ENCODE measurements around the gene GYS1. TPM values are rescaled to one million over a fixed set of nuclear protein-coding genes. Genes with fewer than 3 reads are reported as not detected.
A peak's percentile ranks its signal among the peaks of the same experiment; 100 is the strongest.
"Not testable (repeated sequence)": the region's sequence is repeated elsewhere in the genome, so short reads cannot be mapped to it uniquely, and the experiment has no call there.

Gene GYS1
- total RNA-seq, 2 experiments from 2014 or later = 55.8 to 60.8 TPM

DNA sequence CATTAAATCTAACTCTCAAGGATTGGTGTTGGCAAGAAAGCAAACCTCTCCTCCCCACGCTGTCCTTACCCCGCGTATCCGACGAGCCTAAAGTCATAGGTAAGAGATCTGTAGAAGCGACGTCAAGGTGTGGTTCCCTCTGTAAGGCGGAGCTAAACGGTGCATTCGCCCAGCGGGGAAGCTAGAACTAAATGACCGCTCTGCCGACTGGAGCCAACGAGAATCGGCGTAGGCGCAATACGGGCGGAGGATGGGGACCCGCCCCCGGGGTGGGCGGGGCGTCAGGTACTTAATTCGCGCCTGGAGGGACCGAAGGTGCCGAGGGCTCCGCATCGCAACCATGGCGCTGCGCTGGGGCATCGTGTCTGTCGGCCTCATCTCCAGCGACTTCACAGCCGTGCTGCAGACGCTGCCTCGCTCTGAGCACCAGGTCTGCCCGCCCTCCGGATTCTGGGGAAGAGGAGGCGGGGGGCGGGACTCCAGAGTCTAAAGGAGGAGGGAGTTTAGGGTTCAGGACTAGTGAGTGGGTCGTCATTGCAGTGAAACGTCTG lies 59.7 kb downstream of the GYS1 start, which contains the start of gene DHDH:
Gene DHDH, plus strand, starts transcription at position 318 of the 551 bp plus-strand sequence. Its CDS starts 23 bp downstream, at position 341.
- Mint-ChIP-seq H3K36me3 (ENCODE audit: low read depth) (peaks cover 1% of the 10 kb centered on the region), H3K9me3 (no peaks in the 10 kb centered on the region), H3K4me3 (peak within 1 kb of the TSS; percentile 79), H3K27ac (peak within 1 kb of the TSS; percentile 85), H3K27me3 (no peaks in the 10 kb centered on the region), H3K4me1 (peaks cover 17% of the 10 kb centered on the region)
- ChIA-PET POLR2A (interaction anchor here (0.5 to 1.2 kb wide), 3 partner anchors 21 to 123 kb away, joined by 3 to 4 read pairs (median 3); partner anchors contain the start of genes BAX and BCAT2), CTCF (interaction anchor here (1.2 to 1.6 kb wide), 6 partner anchors 15 to 60 kb away, joined by 3 to 7 read pairs (median 4); partner anchors contain the start of genes GYS1 and RUVBL2)
- peak; percentile 92 for DNase-seq

DNA sequence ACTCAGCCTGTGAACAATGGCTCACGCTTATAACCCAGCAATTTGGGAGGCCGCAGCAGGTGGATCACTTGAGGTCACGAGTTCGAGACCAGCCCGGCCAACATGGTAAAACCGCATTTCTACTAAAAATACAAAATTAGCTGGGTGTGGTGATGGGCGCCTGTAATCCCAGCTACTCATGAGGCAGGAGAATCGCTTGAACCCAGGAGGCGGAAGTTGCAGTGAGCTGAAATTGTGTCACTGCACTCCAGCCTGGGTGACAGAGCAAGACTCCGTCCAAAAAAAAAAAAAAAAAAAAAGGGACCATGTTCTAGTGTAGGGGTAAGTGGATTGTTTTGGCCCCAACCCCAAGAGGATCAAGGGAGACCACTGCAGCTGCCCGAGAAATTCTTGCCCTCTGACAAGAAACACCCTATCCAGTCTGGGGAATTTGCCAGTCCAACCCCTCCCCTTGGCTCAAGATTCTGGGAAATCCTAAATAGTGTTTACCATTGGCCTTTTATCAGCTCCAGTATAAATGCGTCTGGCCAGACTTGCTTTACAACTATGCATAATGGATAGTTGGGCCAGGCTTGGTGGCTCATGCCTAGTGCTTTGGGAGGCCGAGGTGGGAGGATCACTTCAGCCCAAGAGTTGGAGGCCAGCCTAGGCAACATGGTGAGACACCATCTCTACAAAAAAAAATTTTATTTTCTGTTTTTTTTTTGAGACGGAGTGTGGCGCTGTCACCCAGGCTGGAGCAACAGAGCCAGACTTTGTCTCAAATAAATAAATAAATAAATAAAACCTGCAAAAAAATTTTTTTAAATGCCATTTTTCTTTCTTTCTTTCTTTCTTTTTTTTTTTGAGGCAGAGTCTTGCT lies 64.7 kb downstream of the GYS1 start:
- Mint-ChIP-seq H3K36me3 (ENCODE audit: low read depth) (no peaks in the 10 kb centered on the region), H3K4me1 (peaks cover 14% of the 10 kb centered on the region), H3K27me3 (no peaks in the 10 kb centered on the region), H3K4me3 (no peak overlapping the region), H3K9me3 (no peaks in the 10 kb centered on the region), H3K27ac (no peak overlapping the region)
- POLR2A ChIA-PET = no interaction called here
- CTCF ChIA-PET = no interaction called here
- DNase-seq = no peak

DNA sequence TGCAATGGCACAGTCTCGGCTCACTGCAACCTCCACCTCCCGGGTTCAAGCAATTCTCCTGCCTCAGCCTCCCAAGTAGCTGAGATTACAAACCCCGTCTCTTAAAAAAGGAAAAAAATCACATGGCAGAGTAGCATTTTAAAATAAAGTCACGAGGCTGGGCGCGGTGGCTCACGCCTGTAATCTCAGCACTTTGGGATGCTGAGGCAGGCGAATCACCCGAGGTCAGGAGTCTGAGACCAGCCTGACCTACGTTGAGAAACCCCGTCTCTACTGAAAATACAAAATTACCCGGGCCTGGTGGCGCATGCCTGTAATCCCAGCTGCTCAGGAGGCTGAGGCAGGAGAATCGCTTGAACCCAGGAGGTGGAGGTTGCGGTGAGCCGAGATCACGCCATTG lies 65.4 kb downstream of the GYS1 start:
- DNase-seq; H3K36me3 Mint-ChIP-seq (ENCODE audit: low read depth); H3K4me1 Mint-ChIP-seq; H3K27me3 Mint-ChIP-seq; H3K27ac Mint-ChIP-seq; H3K9me3 Mint-ChIP-seq; H3K4me3 Mint-ChIP-seq; CTCF ChIA-PET; POLR2A ChIA-PET: not testable (repeated sequence)

DNA sequence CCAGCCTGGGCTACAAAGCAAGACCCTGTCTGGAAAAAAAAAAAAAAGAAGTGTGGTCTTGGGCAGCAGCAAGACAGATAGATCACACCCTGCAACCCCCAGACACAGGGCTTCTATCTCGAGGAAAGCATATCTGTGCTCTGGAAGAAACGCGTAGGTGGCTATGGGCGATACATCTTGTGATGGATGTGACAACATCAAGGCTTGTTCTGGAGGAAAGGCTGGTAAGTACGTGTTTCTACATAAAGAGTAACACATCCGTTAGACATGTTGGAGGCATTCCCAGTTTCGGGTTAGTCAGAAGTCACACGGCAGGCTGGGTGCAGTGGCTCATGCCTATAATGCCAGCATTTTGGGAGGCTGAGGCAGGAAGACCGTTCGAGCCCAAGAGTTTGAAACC lies 66.2 kb downstream of the GYS1 start:
- Mint-ChIP-seq H3K4me3 (peak overlapping the region; percentile 24), H3K4me1 (peaks cover 8% of the 10 kb centered on the region), H3K9me3 (no peaks in the 10 kb centered on the region), H3K27me3 (no peaks in the 10 kb centered on the region), H3K27ac (no peak overlapping the region), H3K36me3 (ENCODE audit: low read depth) (peaks cover 7% of the 10 kb centered on the region)
- POLR2A ChIA-PET = no interaction called here
- CTCF ChIA-PET = interaction anchor here (1.0 kb wide), 1 partner anchor 16 kb away, joined by 5 read pairs; no protein-coding TSS in a partner anchor
- peak; percentile 11 for DNase-seq

DNA sequence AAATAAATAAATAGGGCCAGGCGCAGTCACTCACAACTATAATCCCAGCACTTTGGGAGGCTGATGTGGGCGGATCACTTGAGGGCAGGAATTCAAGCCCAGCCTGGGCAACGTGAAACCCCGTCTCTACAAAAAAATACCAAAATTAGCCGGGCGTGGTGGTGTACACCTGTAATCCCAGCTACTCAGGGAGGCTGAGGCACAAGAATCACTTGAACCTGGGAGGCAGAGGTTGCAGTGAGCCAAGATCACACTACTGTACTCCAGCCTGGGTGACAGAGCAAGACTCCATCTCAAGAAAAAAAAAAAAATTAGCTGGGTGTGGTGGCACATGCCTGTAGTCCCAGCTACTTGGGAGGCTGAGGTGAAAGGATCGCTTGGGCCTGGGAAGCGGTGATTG lies 67.2 kb downstream of the GYS1 start:
- H3K27ac Mint-ChIP-seq, CTCF ChIA-PET, H3K4me1 Mint-ChIP-seq, H3K9me3 Mint-ChIP-seq, H3K4me3 Mint-ChIP-seq, H3K27me3 Mint-ChIP-seq, POLR2A ChIA-PET, DNase-seq: not testable (repeated sequence)
- peaks cover 13% of the 10 kb centered on the region for H3K36me3 Mint-ChIP-seq (ENCODE audit: low read depth)

DNA sequence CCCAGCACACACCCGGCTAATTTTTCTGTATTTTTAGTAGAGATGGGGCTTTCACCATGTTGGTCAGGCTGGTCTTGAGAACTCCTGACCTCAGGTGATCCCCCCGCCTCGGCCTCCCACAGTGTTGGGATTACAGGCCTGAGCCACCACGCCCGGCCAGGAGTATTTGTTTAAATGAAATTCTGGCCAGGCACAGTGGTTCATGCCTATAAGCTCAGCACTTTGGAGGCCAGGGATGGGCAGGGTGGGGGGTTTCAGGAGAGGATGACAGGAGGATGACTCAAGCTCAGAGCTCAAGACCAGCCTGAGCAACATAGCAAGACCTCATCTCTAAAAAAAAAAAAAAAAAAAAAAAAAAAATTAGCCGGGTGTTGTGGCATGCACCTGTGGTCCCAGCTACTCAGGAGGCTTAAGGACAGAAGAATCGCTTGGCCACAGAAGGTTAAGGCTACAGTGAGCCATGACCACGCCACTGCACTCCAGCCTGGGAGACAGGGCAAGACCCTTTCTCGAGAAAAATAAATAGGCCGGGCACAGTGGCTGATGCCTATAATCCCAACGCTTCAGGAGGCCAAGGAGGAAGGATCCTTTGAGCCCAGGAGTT lies 67.8 kb downstream of the GYS1 start:
- no peak overlapping the region for H3K27ac Mint-ChIP-seq
- peaks cover 8% of the 10 kb centered on the region for H3K4me1 Mint-ChIP-seq
- ChIA-PET POLR2A (interaction anchor here (0.6 kb wide), 1 partner anchor 18 kb away, joined by 3 read pairs; no protein-coding TSS in a partner anchor), CTCF (interaction anchor here (1.0 to 1.2 kb wide), 2 partner anchors 19 to 750 kb away, joined by 3 to 4 read pairs; no protein-coding TSS in a partner anchor)
- H3K4me3 Mint-ChIP-seq = no peak overlapping the region
- H3K9me3 Mint-ChIP-seq = no peaks in the 10 kb centered on the region
- no peaks in the 10 kb centered on the region for H3K27me3 Mint-ChIP-seq
- peaks cover 13% of the 10 kb centered on the region for H3K36me3 Mint-ChIP-seq (ENCODE audit: low read depth)
- DNase-seq = no peak

DNA sequence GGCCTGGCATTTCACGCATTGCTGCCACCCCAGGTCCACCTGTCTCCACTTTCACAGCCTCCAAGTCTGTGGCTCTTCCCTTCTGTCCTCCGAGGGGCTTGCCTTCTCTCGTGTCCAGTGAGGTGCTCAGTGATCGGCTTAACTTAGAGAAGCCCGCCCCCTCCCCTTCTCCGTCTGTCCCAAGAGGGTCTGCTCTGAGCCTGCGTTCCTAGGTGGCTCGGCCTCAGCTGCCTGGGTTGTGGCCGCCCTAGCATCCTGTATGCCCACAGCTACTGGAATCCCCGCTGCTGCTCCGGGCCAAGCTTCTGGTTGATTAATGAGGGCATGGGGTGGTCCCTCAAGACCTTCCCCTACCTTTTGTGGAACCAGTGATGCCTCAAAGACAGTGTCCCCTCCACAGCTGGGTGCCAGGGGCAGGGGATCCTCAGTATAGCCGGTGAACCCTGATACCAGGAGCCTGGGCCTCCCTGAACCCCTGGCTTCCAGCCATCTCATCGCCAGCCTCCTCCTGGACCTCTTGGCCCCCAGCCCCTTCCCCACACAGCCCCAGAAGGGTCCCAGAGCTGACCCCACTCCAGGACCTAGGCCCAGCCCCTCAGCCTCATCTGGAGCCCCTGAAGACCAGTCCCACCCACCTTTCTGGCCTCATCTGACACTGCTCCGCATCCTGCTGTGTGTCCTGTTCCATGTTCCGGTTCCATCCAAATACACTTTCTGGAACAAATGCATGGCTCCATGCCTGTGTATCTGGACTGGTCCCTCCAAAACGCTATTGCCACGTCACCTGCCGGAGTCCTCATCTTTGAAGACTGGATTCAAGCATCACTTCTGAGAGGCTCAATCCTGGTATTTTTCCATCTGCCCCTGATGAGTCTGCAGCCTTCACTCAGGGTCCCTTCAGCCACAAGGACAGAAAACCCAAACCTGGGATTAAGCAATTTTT lies 70.3 kb downstream of the GYS1 start:
- ChIA-PET POLR2A (interaction anchor here (0.7 kb wide), 1 partner anchor 234 kb away, joined by 6 read pairs; no protein-coding TSS in a partner anchor), CTCF (interaction anchor here (1.4 to 1.8 kb wide), 2 partner anchors 28 to 455 kb away, joined by 3 to 4 read pairs; no protein-coding TSS in a partner anchor)
- Mint-ChIP-seq H3K27me3 (no peaks in the 10 kb centered on the region), H3K4me1 (peaks cover 8% of the 10 kb centered on the region), H3K9me3 (no peaks in the 10 kb centered on the region), H3K27ac (no peak overlapping the region), H3K36me3 (ENCODE audit: low read depth) (peaks cover 24% of the 10 kb centered on the region), H3K4me3 (no peak overlapping the region)
- no peak for DNase-seq

DNA sequence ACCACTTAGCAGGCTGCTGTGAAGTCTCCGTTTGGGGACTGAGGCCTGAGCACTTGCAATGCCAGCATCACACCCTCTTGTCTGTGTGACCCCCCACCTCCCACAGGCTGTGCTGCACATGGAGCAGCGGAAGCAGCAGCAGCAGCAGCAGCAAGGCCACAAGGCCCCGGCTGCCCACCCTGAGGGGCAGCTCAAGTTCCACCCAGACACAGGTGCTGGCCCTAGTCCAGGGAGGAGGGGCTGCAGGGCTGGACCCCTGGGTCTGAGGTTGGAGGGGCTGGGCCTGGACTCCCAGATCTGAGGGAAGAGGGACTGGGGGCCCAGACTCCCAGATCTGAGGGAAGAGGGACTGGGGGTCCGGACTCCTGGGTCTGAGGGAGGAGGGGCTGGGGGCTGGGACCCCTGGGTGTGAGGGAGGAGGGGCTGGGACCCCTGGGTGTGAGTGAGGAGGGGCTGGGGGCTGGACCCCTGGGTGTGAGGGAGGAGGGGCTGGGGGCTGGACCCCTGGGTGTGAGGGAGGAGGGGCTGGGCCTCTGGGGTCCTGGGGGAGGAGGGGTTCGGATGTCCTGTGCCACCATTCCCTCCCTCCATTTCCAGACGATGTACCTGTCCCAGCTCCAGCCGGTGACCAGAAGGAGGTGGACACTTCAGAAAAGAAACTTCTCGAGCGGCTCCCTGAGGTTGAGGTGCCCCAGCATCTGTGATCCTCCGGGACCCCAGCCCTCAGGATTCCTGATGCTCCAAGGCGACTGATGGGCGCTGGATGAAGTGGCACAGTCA lies 71.2 kb downstream of the GYS1 start:
- Mint-ChIP-seq H3K4me1 (peaks cover 6% of the 10 kb centered on the region), H3K27ac (no peak overlapping the region), H3K27me3 (no peaks in the 10 kb centered on the region), H3K4me3 (no peak overlapping the region), H3K9me3 (no peaks in the 10 kb centered on the region), H3K36me3 (ENCODE audit: low read depth) (peaks cover 28% of the 10 kb centered on the region)
- CTCF ChIA-PET = interaction anchor here (1.2 to 1.8 kb wide), 4 partner anchors 9 to 454 kb away, joined by 3 to 4 read pairs (median 3); no protein-coding TSS in a partner anchor
- POLR2A ChIA-PET = no interaction called here
- no peak for DNase-seq

DNA sequence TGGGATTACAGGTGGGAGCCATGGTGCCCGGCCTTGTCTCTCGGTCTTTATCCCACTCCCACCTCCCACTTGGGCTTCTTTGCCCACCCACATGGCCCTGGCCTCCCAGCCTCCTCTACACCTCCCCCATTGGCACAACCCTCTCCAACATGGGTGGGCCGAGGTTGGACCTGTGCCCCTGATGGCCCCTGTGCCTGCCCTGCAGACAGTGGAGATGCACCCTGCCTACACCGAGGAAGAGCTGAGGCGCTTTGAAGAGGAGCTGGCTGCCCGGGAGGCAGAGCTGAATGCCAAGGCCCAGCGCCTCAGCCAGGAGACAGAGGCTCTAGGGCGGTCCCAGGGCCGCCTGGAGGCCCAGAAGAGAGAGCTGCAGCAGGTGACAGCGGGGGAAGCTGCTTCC lies 72.2 kb downstream of the GYS1 start:
- peaks cover 31% of the 10 kb centered on the region for H3K36me3 Mint-ChIP-seq (ENCODE audit: low read depth)

DNA sequence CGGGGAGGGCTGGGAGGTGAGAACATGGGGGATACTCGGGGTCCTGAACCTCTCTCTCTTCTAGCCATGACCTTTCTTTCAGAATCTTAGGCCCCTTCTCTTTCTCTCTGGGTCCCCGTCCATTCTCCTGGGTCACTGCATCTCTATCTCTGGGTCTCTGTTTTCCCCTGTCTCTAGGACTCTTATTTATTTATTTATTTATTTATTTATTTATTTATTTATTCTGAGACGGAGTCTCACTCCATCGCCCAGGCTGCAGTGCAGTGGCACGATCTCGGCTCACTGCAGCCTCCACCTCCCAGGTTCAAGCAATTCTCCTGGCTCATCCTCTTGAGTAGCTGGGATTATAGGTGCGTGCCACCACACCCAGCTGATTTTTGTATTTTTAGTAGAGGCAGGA lies 73.8 kb downstream of the GYS1 start:
- POLR2A ChIA-PET = not testable (repeated sequence)

More for the DNA sequence above, 72.2 kb downstream of the GYS1 start:
- H3K27me3 Mint-ChIP-seq = no peaks in the 10 kb centered on the region
- no peaks in the 10 kb centered on the region for H3K9me3 Mint-ChIP-seq
- peaks cover 2% of the 10 kb centered on the region for H3K4me1 Mint-ChIP-seq
- no peak overlapping the region for H3K4me3 Mint-ChIP-seq
- ChIA-PET POLR2A (no interaction called here), CTCF (interaction anchor here (1.2 to 1.6 kb wide), 2 partner anchors 10 to 22 kb away, joined by 3 read pairs; no protein-coding TSS in a partner anchor)
- H3K27ac Mint-ChIP-seq = no peak overlapping the region
- no peak for DNase-seq

DNA sequence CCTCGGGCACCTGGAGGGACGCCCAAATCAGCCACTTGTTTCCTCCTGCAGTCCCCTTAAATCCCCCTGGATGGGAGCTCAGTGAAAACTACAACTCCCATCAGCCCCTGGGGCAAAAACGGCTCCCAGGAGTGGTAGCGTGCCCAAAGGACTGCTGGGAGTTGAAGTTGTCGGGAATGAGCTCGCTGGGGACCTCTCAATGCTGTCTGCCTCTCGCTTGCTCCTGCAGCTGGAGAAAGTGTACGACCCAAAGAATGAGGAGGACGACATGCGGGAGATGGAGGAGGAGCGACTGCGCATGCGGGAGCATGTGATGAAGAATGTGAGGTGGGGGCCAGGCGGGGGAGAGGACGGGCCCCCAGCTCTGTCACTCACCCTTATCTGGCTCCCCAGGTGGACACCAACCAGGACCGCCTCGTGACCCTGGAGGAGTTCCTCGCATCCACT lies 74.3 kb downstream of the GYS1 start:
- no peak overlapping the region for H3K27ac Mint-ChIP-seq
- H3K36me3 Mint-ChIP-seq (ENCODE audit: low read depth) = peaks cover 42% of the 10 kb centered on the region
- CTCF ChIA-PET = interaction anchor here (0.5 to 2.2 kb wide), 4 partner anchors 8 to 38 kb away, joined by 3 to 5 read pairs (median 4); partner anchors contain the start of gene NUCB1
- H3K4me3 Mint-ChIP-seq = no peak overlapping the region
- no peaks in the 10 kb centered on the region for H3K27me3 Mint-ChIP-seq
- POLR2A ChIA-PET = no interaction called here
- no peaks in the 10 kb centered on the region for H3K9me3 Mint-ChIP-seq
- no peaks in the 10 kb centered on the region for H3K4me1 Mint-ChIP-seq
- DNase-seq = peak; percentile 22

More for the DNA sequence above, 73.8 kb downstream of the GYS1 start:
- H3K27me3 Mint-ChIP-seq, DNase-seq, H3K9me3 Mint-ChIP-seq, H3K4me3 Mint-ChIP-seq, H3K27ac Mint-ChIP-seq, H3K4me1 Mint-ChIP-seq: not testable (repeated sequence)
- H3K36me3 Mint-ChIP-seq (ENCODE audit: low read depth) = peaks cover 39% of the 10 kb centered on the region
- CTCF ChIA-PET = interaction anchor here (1.1 to 2.2 kb wide), 4 partner anchors 8 to 74 kb away, joined by 3 to 5 read pairs (median 4); partner anchors contain the start of genes GYS1, NUCB1 and RUVBL2
